GM19455 (cell line): ENCODE data around the gene HS3ST6.
"Not testable (repeated sequence)": the region's sequence is repeated elsewhere in the genome, so short reads cannot be mapped to it uniquely, and the experiment has no call there.

Experiments used
- ATAC-seq: cut with Tn5 transposase; IDR thresholded peaks from one replicate; pipeline ENCODE4 v1.9.1; 2021; ENCODE audit not compliant: unreplicated experiment

The HS3ST6 gene

GRCh38 chr16:1909561-1910231, 8.5 kb downstream of the HS3ST6 start:
- no peak for ATAC-seq

GRCh38 chr16:1908983-1909382, 9.2 kb downstream of the HS3ST6 start:
- no peak for ATAC-seq

GRCh38 chr16:1908184-1908583, 10.0 kb downstream of the HS3ST6 start:
- no peak for ATAC-seq

- no peak for ATAC-seq
Observed at GRCh38 chr16:1907226-1907860, 10.9 kb downstream of the HS3ST6 start.

- ATAC-seq = no peak
Observed at GRCh38 chr16:1906846-1907165, 11.4 kb downstream of the HS3ST6 start.

- ATAC-seq = no peak
Observed at GRCh38 chr16:1906055-1906845, 12.0 kb downstream of the HS3ST6 start.

GRCh38 chr16:1903845-1904840, 14.1 kb downstream of the HS3ST6 start:
- ATAC-seq = no peak

GRCh38 chr16:1903220-1903574, 15.0 kb downstream of the HS3ST6 start:
- no peak for ATAC-seq

GRCh38 chr16:1902547-1903219, 15.5 kb downstream of the HS3ST6 start:
- ATAC-seq = no peak

- no peak for ATAC-seq
Observed at GRCh38 chr16:1900452-1900774, 17.8 kb downstream of the HS3ST6 start.

- ATAC-seq = no peak
Observed at GRCh38 chr16:1899641-1900451, 18.4 kb downstream of the HS3ST6 start.

GRCh38 chr16:1897692-1898091, 20.5 kb downstream of the HS3ST6 start:
- ATAC-seq = not testable (repeated sequence)

- no peak for ATAC-seq
Observed at GRCh38 chr16:1895949-1896675, 22.1 kb downstream of the HS3ST6 start.

- ATAC-seq = no peak
Observed at GRCh38 chr16:1895068-1895467, 23.1 kb downstream of the HS3ST6 start.

- ATAC-seq = no peak
Observed at GRCh38 chr16:1890708-1891050, 27.5 kb downstream of the HS3ST6 start.

GRCh38 chr16:1890024-1890707, 28.0 kb downstream of the HS3ST6 start:
- no peak for ATAC-seq

GRCh38 chr16:1887711-1888354, 30.4 kb downstream of the HS3ST6 start:
- ATAC-seq = no peak

GRCh38 chr16:1884889-1885288, 33.3 kb downstream of the HS3ST6 start:
- ATAC-seq = no peak
